OCI-LY7 (cell line): ENCODE measurements around the gene LRRC74B.

ENCODE experiments used
- EZH2phosphoT487 ChIP-seq: fragments of 200-600 bp; sonication (generic); IDR thresholded peaks from 2 replicates; pipeline ENCODE4 v1.6.1; 2018; ENCODE audit warnings: low read depth, borderline replicate concordance, mild to moderate bottlenecking, mixed run types, antibody characterized with exemption, low read length, moderate library complexity, mixed read lengths
- TF ChIP-seq, protein P1 (sequence below): fragments of 200-600 bp; sonication (generic); conservative IDR thresholded peaks from 2 replicates; pipeline ENCODE4 v1.5.1; 2014; ENCODE audit warnings: mild to moderate bottlenecking, antibody characterized with exemption, low read length, moderate library complexity, mixed read lengths

DNA sequence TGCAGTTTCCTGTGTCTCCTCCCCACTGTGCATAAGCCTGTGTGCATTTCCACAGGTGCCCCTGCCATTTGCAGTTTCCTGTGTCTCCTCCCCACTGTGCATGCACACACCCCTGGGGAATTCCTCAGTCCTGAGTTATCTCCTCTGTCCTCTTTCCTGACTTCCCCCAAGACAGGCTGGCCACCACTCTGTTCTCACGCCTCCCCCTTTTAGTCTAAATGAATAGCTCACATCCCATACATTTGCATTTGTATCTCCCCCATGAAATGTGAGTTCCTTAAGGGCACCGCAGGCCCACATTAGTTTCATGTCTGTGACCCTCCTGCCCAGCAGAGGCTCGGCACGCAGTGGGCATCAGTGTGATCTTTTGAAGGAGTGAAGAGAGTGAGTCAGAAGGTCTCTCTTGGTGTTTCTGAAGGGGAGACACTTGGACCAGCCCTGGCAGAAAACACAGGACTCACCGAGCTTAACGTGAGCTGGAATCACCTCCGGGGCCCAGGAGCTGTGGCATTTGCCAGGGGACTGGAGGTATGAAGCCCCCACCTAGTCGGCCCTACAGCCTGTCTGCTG, 6.2 kb downstream of the LRRC74B start:
- TF ChIP-seq, protein P1, sequence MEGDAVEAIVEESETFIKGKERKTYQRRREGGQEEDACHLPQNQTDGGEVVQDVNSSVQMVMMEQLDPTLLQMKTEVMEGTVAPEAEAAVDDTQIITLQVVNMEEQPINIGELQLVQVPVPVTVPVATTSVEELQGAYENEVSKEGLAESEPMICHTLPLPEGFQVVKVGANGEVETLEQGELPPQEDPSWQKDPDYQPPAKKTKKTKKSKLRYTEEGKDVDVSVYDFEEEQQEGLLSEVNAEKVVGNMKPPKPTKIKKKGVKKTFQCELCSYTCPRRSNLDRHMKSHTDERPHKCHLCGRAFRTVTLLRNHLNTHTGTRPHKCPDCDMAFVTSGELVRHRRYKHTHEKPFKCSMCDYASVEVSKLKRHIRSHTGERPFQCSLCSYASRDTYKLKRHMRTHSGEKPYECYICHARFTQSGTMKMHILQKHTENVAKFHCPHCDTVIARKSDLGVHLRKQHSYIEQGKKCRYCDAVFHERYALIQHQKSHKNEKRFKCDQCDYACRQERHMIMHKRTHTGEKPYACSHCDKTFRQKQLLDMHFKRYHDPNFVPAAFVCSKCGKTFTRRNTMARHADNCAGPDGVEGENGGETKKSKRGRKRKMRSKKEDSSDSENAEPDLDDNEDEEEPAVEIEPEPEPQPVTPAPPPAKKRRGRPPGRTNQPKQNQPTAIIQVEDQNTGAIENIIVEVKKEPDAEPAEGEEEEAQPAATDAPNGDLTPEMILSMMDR: no peak
- no peak for TF ChIP-seq EZH2phosphoT487
